ENCODE results near the gene CFAP74.
"Not testable (repeated sequence)": the region's sequence is repeated elsewhere in the genome, so short reads cannot be mapped to it uniquely, and the experiment has no call there.

The CFAP74 gene

DNA sequence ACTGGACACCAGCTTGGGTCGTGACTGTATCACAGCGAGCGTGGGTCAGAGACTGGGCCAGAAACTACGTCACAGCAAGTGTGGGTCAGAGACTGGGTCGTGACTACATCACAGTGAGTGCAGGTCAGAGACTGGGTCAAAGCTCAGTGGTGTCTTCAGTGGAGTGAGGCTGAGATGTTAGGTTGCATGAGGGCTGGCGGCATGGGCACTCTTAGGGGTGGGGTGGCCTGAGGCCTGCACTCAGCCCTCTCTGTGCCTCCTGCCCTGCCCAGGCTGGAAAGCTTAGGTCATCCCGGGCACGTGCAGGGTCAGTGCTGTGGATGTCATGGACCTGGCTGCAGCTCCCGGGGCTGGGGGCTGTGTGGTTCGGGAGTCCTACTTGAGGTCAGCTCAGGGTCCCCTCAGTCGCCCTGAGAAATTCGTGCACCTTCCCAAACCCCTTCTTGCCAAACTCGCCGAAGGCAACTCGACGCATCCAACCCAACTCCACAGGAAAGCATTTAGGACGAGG is 19.0 kb downstream of the CFAP74 start:
- DNase-seq, result no peak

DNA sequence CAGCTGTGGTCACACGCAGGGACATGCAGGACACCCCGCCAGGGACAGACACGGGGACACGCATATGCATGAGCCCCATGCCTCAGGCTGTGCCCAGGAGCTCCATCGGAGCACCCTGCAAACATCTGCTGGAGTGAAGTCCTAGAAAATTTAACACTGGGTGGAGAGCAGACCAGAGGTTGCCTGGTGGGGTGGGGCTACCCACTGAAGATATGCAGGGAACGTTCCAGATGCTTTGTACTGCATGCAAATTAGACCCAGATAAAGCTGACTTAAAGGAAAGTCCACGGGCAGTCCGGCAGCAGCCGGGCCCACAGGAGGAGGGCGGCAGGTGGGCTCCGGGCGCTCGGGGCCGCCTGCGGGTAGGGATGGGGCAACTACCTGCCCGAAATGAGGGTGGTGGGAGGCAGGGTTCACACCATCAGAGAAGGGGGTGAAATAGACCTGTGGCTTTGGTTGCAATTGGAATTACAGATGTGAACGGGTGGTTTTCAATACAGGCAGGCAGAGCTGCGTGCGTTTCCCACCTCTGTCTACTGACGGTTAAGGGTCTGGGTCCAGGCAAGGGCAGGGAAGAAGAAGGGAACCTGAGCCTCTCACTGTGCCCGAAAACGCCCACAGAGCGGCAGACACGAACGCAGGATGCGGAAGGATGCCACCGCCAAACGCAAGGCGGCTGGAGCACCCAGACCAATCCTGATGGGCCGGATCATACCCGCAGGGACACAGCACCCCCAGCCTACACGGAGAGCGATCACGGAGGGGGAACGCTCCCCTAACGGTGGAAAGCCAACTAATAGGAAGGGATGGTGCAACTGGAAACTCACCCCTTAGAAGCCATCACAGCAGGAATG is 21.0 kb downstream of the CFAP74 start:
- no peak for DNase-seq

DNA sequence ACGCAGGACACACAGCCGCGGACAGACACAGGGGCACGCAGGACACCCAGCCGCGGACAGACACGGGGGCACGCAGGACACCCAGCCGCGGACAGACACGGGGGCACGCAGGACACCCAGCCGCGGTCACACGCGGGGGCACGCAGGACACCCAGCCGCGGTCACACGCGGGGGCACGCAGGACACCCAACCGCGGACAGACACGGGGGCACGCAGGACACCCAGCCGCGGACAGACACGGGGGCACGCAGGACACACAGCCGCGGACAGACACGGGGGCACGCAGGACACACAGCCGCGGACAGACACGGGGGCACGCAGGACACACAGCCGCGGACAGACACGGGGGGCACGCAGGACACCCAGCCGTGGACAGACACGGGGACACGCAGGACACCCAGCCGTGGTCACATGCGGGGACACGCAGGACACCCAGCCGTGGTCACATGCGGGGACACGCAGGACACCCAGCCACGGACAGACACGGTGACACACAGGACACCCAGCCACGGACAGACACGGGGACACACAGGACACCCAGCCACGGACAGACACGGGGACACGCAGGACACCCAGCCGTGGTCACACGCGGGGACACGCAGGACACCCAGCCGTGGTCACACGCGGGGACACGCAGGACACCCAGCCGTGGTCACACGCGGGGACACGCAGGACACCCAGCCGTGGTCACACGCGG is 21.8 kb downstream of the CFAP74 start:
- not testable (repeated sequence) for DNase-seq

DNA sequence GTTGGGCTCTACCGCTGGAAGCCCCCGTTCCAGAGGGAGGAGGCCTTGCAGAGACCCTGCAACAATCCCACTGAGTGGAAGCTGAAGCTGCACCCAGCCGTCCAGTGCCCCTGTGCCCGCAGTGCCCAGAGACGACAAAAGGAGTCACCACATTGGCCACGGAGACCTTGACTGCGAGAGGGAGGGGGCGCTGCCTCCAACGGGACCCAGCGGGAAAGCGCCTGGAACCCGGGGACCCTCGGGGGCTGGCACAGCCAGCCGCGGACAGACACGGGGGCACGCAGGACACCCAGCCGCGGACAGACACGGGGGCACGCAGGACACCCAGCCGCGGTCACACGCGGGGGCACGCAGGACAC is 22.5 kb downstream of the CFAP74 start:
- DNase-seq, result no peak

GRCh38 chr1:1980467-1981141 is 23.0 kb downstream of the CFAP74 start:
- DNase-seq, result no peak

- no peak for DNase-seq
These were observed 24.0 kb downstream of the CFAP74 start for GRCh38 chr1:1979482-1980165.

DNA sequence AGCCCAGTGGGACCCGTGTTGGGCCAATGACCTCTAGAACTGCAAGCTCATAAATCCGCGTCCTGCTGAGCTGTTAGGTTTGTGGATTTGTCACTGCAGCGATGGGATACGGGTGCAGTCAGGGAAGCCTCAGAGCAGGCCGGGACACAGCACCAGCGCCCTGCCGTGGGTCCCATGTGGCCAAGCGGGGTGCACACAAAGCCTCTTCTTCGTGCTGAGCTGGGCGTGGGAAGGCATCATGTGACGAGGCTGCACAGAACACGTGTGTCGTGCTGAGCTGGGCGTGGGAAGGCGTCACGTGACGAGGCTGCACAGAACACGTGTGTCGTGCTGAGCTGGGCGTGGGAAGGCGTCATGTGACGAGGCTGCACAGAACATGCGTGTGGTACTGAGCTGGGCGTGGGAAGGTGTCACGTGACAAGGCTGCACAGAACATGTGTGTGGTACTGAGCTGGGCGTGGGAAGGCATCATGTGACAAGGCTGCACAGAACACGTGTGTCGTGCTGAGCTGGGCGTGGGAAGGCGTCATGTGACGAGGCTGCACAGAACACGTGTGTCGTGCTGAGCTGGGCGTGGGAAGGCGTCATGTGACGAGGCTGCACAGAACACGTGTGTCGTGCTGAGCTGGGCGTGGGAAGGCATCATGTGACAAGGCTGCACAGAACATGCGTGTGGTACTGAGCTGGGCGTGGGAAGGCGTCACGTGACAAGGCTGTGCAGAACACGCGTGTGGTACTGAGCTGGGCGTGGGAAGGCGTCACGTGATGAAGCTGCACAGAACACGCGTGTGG is 24.7 kb downstream of the CFAP74 start:
- DNase-seq, result not testable (repeated sequence)

- no peak for DNase-seq
These were observed 25.5 kb downstream of the CFAP74 start for GRCh38 chr1:1978108-1978507.

DNA sequence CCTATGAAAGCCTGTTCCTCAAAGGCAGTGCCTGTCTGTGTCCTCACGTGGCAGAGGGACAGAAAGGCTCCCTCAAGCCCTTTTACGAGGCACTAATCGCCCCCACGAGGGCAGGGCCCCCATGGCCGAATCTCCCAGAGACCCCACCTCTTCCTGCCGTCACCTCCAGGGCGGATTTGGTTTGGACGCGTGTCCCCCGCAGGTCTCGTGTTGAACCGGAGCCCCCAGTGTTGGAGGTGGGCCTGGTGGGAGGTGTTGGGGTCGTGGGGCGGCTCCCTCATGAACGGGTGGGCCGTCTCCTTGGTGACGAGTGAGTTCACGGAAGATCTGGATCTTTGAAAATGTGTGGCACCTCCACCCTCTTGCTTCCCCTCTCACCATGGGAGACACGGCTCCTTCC is 27.6 kb downstream of the CFAP74 start:
- no peak for DNase-seq

- no peak for DNase-seq
These were observed 28.1 kb downstream of the CFAP74 start for GRCh38 chr1:1975535-1975934.

GRCh38 chr1:1974834-1975233 is 28.8 kb downstream of the CFAP74 start:
- DNase-seq, result no peak

DNA sequence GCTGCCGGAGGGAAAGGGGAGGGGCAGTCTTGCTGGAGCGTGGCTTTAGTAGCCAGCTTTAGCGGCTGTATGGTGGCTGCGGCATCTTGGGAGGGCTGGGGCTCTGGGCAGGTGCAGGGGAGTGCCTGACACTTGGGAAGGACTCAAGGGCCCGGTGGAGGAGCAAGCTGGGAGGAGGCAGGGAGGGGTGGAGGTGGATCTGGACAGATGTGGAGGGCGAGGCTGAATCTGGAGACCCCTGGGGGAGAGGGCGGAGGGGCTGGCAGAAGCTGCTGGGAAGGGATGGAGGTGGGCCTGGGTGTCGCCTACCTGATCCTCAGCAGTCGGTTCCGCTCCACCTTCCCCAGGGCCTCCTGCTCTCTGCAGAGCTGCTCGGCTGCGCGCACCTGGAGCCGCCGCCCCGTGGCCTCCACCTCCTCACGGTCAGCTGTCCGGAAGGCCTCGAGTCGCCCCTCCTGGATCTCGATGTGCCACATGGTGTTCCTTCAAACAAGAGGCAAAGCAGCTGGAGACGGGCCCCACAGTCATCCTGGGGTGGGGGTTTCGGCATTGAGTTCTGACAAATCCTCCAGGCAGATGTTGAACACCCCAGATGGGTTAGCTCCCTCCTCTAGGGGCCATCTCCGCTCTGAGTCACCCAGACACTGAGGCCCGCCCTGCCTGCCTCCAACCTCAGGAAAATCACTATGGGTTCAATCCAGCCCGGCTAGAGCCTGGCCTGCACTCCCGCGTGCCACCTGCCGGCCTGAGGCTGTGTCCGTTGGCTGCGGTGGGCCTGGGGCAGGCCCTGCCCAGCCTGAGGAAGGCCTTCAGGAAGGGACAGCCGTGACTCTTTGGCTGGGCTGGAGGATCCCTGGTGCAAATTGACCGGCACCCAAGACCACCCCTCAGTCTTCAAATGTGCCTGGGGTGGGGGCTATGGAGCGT is 29.6 kb downstream of the CFAP74 start:
- DNase-seq, result no peak

DNA sequence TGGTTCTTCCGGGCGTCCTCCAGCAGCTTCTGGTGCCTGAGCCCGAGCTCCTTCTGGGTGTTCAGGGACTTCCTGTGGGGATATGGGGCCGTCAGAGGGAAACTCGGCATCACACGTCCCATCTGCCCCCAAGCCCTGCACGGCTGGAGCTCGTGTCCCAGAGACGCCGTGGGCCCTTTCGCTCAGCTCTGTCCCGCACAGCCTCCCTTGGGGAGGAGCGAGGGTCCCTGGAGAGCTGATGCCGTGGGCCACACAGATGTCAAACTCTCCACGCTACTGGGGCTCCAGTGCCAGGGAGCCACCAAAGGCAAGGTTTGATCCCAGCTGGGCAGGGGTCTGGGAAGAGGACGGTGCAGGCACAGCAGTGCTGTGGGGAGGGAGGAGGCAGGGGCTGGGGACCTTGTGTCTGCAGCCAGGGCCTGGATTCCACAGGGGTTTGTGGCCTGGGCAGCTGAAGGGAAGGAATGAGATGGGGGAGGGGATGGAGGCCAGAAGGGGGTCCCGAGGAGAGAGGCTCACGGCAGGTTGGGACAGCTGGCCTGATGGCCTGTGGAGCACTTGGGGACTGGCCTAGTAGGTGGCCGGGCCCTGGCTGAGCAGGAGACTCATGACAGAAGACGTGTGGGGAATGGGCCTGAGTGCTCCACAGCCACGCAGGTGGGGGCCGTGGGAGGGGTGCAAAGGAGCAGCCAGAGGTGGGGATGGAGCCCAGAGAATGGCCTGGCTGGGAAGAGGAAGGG is 30.4 kb downstream of the CFAP74 start:
- DNase-seq, result no peak

DNA sequence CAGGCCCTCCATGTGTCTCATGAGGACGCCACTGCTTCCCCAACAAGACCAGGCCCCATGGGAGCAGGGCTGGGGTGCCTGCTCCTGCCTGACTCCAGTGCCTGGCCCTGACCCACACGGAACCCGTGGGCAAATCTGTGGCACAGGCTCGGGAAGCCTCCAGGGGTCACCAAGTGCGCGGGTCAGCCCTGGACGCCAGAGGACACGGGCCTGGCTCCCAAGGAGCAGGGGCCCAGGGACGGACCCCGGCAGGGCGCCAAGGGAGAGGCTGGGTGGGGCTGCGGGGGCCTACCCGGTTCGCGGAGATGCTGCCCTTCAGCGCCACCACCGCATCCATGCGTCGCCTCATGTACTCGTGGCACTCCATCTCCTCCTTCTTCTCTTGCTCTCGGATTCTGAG is 31.9 kb downstream of the CFAP74 start:
- DNase-seq, result no peak

DNA sequence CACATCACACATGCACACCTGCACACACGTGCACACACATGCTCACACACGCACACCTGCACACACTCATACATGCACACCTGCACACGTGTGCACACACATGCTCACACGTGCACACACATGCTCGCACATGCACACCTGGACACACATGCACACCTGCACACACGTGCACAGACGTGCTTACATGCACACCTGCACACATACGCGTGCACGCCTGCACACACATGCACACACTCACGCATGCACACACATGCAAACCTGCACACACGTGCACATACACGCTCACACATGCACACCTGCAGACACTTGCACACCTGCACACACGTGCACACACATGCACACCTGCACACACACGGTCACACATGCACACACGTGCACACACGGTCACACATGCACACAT is 32.6 kb downstream of the CFAP74 start:
- no peak for DNase-seq

DNA sequence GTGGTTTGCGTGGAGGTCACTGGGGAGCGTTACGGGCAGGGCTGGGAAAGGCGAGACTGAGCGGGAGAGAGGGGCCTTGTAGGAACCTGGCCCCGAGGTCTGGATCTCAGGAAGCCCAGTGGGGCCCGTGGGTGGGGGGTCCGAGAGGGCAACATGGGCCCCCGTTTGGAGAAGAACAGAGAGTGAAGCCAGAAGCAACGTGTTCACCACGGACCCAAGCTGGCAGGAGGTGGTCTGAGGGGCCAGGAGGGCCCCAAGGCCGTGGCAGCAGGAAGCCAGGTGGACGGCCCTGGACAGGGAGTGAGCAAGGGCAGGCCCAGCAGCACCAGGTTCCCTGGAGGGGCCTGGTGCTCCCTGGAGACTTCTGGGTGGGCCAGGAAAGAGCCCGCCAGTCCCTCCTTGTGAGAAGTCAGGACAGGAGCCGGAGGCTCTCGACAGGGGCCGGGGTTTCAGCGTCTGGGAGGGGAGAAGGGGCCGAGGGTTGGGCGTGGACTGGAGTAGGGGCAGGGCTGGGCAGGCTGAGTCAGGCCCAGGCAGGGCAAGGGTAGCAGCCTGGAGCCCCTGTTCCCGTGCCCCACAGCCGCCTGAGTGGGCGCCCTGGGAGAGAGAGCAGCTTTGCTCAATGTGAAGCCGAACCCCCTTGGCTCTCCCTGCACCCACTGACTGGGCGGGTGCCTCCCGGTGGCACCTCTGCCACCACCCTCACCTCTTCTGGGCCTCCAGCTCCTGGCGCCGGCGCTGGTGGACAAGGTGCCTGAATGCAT is 33.5 kb downstream of the CFAP74 start:
- no peak for DNase-seq

DNA sequence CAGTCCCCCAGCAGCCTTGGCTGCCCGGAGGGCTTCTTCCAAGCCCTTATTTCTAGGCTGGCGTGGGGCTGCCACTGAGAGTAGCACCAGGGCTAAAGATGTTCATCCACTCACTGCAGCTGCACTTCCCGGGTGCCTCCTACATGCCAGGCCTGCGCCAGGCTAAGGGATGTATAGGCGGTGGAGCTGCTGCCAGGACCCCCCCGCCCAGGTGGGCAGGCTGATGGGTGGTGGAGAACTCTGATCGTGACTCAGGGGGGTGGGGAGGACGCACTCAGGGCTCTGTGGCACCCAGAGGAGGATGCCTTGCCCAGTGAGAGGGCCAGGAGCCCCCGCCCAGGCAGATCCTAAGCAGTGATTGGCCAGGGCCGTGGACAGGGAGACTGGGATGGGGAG is 34.1 kb downstream of the CFAP74 start:
- DNase-seq, result no peak

DNA sequence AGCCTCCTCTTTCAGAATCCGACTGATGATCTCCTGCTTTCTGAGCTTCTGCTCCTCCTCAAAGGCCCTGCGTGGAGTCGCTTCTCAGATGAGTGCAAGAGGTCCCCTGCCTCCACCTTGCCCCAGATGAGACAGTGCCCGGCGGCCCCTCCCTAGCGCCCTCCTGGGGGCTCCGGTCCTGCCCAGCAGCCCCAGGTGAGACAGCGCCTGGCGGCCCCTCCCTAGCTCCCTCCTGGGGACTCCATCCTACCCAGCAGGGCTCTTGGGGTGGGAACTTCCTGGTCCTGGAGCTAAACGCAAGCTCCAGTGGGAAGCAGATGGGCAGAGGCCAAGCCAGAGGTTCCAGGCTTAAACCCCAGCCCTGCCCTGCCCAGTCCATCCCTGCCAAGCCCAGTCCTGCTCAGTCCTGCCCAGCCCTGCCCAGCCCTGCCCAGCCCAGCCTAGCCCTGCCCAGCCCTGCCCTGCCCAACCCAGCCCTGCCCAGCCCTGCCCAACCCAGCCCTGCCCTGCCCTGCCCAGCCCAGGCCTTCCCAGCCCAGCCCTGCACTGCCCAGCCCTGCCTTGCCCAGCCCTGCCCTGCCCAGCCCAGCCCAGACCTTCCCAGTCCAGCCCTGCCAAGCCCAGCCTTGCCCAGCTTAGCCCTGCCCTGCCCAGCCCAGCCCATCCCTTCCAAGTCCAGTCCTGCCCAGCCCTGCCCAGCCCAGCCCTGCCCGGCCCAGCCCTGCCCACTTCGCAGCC is 34.6 kb downstream of the CFAP74 start:
- no peak for DNase-seq

- DNase-seq, result no peak
These were observed 35.7 kb downstream of the CFAP74 start for GRCh38 chr1:1967879-1968278.

Data from effector CD4-positive, alpha-beta T cell (primary cell).